Left kidney (tissue), 2 donors: ENCODE measurements around the gene GPRC5C. TPM values are rescaled to one million over a fixed set of nuclear protein-coding genes. Genes with fewer than 3 reads are reported as not detected.
A peak's percentile ranks its signal among the peaks of the same experiment; 100 is the strongest.

Experiments
- DNase-seq: peaks from one replicate; pipeline ENCODE4 v3.0.0-alpha.2; 2013
- polyA plus RNA-seq: library from polyadenylated mRNA; unstranded; fragments of 120-200 nt; gene quantifications from one replicate; pipeline ENCODE4 v1.2.1, GENCODE V29; 2013; ENCODE audit not compliant: insufficient read length

Gene GPRC5C
- polyA plus RNA-seq, 1 donor: 80.8 TPM

GRCh38 chr17:74450925-74451403 lies 19.1 kb downstream of the GPRC5C start:
- no peak for DNase-seq

DNA sequence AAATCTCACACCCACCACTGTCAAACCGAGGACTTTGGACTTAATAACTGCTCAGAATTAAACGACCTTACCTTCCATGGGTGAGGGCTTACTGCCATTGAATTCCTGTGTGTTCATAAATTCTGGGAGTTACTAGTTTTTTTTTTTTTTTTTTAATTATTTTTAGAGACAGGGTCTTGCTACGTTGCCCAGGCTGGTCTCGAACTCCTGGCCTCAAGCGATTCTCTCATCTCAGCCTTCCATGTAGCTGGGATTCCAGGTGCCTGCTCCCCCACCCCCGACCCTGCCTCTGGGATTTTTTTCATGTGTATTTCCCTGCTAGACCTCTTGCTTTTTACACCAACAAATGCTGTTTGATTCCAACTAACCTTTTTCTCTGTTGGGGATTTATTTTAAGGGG lies 19.7 kb downstream of the GPRC5C start:
- DNase-seq: no peak

GRCh38 chr17:74452033-74452840 lies 20.3 kb downstream of the GPRC5C start:
- DNase-seq: no peak

GRCh38 chr17:74452841-74453661 lies 21.2 kb downstream of the GPRC5C start:
- no peak for DNase-seq

- no peak for DNase-seq
Measured at GRCh38 chr17:74453665-74454196, 21.8 kb downstream of the GPRC5C start.

DNA sequence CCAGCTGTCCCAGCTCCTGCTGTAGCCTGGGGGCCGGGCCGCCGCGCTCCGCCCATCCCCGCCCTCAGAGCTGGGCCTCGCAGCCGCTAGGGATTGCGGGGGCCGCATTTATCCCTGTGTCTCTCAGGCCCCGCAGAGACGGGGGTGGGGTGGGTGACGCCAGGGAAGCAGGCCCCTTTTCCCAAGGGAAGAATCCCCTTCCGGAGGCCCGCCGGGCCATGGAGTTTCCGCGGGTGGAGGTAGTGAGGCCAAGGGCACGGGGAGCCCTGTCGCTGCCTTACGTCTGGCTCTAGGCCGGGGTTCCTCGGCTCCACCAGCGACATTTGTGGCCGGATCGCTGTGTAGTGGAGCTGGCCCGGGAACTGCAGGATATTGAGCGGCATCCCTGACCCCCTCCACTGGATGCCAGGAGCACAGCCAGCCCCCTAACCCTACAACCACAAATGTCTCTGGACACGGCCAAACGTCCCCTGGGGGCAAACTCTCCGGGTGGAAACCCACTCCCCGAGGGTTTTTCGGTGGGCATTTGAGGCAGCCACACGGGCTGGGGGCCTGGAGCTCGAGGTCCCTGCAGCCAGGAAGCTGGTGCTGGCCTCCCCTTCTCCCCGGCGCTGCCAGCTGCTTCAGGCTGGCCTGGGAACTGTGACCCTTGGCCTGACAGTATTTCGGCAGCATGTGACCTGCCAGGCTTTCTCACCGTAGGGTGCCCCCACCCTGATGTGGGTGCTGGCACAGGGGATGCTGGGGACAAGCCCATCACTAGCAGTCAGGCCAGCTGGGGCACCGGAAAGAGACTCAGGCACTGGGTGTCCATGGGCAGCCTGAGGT lies 22.5 kb downstream of the GPRC5C start:
- DNase-seq: peak; percentile 91

- DNase-seq: no peak
Measured at GRCh38 chr17:74455025-74455545, 23.2 kb downstream of the GPRC5C start.

- DNase-seq: no peak
Measured at GRCh38 chr17:74455821-74456220, 23.9 kb downstream of the GPRC5C start.

GRCh38 chr17:74457146-74457819 lies 25.4 kb downstream of the GPRC5C start:
- DNase-seq: peak; percentile 70

DNA sequence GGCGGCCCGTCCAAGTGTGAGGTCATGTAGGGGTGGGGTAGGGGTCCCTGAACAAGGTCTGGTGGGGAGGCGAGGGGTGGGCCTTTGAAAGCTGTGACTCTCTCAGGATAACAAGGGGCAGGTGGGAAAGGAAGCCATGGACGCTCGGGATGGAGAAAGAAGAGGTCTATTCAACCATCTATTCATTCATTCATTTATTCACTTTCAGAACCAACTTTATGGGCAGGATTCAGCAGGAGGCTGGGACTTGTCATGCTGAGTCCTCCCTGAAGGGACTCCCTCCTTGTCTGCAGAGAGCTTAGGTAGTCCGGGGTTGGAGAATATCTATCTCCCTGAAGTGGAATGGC lies 25.9 kb downstream of the GPRC5C start:
- DNase-seq: no peak

DNA sequence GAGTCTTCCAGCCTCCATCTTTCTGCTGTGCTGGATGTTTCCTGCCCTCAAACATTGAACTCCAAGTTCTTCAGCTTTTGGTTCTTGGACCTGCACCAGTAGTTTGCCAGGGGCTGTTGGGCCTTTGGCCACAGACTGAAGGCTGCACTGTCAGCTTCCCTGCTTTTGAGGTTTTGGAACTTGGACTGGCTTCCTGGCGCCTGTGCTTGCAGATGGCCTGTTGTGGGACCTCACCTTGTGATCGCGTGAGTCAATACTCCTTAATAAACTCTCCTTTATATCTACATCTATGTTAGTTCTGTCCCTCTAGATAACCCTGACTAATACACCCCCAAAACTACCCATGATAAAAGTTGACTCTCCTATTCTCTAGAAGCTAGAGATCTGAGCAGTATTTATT lies 26.9 kb downstream of the GPRC5C start:
- no peak for DNase-seq

DNA sequence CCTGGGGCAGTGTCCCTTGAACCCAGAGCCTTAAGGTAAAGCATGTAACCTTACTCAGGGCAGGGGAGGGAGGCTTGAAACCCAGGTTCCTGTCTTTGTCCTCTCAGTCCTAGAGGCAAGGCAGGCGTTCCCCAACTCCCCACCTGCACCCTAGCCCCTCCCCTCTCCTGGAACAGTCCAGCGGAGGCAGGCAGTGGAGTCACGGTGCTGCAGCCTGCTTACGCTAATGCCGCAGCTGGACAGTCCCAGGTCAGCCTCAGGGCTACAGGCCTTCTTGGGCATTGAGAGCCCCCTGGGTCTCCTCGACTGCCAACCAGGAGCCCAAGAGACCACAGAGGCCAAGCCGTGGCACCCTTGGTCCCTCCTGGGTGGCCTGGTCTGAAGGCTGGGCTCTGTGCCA lies 27.7 kb downstream of the GPRC5C start:
- DNase-seq: no peak

DNA sequence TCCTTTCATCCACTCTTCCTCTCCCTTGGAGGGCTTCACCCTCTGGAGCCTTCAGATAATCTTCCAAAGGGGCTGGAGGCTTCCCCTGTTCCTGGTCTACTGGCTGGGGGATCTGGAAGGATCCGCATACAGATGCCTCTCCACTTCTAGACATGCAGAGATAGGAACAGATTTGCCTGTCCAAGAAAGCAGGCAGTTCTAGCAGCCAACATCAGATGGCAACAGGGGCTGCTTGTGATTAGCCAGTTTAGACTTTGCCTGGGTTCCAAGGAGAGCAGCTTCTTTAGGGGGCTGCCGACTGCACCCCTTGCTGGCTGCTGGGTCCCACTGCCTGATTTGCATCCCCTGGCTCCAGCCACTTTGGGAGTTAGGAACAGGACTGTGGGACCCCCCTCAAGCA lies 28.4 kb downstream of the GPRC5C start:
- no peak for DNase-seq

GRCh38 chr17:74460996-74461395 lies 29.1 kb downstream of the GPRC5C start:
- DNase-seq: no peak

DNA sequence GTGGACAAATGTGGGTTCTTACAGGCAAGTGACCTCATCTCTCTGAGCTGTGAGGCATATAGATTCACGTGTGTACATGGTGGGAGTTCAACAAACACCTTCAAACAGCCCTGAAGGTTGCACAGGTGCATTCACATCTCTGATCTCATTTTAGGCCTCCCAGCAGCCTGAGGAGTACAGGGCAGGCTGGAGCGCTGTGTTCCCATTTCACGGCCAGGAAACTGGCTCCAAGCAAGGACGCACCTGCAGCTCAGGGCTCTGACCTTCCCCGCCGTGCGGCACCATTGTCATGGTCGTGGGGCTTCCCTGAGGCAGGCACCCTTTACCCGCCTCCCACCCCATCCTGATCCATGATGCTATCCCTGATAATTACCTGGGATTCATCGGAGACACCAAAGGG lies 29.7 kb downstream of the GPRC5C start:
- no peak for DNase-seq

DNA sequence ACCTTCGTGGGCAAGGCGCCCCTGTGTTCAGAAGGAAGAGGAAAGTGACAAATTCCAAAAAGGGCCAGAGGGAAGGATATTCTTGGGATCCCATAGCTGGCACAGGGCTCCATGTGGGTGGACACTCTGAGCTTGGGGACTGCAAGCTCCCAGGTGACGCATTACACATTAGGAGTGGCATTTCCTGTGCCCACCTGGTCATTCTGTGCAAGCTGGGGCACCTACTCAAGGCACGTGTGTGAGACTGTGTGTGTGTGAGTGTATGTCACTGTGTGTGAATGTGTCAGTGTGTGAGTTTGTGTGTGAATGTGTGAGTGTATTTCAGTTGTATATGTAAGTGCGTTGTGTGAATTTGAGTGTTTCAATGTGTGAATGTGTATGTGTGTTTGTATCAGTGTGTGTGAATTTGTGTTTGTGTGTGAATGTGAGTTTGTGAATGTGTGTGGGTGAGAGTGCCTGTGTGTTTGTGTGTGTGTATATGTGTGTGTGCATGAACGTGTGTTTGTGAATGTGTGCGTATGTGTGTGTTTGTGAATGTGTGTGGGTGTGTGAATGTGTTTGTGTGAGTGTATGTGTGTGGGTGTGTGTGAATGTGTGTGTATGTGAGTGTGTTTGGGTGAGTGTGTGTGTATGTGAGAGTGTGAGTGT lies 33.0 kb downstream of the GPRC5C start:
- DNase-seq: no peak

DNA sequence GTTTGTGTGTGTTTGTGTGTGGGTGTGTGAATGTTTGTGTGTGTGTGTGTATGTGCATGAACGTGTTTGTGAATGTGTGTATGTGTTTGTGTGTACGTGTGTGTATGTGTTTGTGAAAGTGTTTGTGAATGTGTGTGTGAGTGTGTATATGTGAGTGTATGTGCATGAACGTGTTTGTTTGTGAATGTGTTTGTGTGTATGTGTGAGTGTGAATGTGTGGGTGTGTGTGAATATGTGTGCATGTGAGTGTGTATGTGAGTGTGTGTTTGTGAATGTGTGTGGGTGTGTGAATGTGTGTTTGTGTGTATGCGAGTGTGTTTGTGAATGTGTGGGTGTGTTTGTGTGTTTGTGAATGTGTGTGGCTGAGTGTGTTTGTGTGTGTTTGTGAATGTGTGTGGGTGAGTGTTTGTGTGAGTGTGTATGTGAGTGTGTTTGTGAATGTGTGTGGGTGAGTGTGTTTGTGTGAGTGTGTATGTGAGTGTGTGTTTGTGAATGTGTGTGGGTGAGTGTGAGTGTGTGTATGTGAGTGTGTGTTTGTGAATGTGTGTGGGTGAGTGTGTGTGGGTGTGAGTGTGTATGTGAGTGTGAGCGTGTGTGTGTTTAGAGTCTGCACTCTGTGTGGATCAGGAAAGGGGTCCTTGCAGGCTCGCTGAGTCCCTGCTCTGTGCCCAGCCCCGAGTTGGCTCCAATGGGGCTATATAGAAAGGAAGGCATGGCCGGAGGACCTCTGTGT lies 33.7 kb downstream of the GPRC5C start:
- no peak for DNase-seq

- no peak for DNase-seq
Measured at GRCh38 chr17:74466111-74466827, 34.4 kb downstream of the GPRC5C start, which contains the start of gene CD300A. TSS of gene CD300A (plus strand) at chr17:74466634. CDS start at chr17:74466704, 70 bp downstream.

DNA sequence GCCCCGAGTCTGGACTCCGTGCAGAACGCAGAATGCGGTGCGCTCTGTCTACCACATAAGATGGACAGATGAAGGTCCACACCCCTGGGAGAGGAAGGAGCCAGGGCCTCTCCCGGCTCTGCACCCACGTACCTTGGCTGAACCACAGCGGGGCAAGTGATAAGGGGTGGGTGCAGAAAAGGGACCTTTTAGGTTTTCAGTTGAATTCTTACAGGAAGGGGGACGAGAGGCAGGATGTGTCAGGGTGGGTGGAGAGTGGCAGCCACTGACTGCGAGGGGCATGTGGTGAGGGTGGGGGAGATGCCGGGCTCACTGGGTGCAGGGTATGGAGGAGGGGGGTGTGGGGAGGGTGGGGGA lies 34.9 kb downstream of the GPRC5C start:
- DNase-seq: no peak
